Measurements from ENCODE around the gene HDAC9.

Gene HDAC9

GRCh38 chr7:18803923-18804322, 308.4 kb downstream of the HDAC9 start:
- Histone ChIP-seq H3K27me3 (ENCODE audit: control insufficient read depth in 1 of 2, insufficient read depth in 1 of 2, low read length in 2 of 2) (no peaks in the 10 kb centered on the region), H2BK12ac (ENCODE audit: low read length in 2 of 2) (no peak overlapping the region), H3K27ac (ENCODE audit: low read length, poor library complexity, severe bottlenecking) (no peak overlapping the region), H3K4me3 (ENCODE audit: insufficient read depth in 1 of 2, low read depth in 1 of 2, low read length in 2 of 2) (no peak overlapping the region), H2BK5ac (ENCODE audit: low read depth, low read length, poor library complexity, severe bottlenecking) (no peak overlapping the region), H4K91ac (ENCODE audit: low read length) (no peak overlapping the region), H3K79me1 (replicated peaks; ENCODE audit: low read length, poor library complexity, severe bottlenecking) (no peaks in the 10 kb centered on the region), H3K23ac (ENCODE audit: low read length in 2 of 2) (no peak overlapping the region), H2BK15ac (ENCODE audit: low read depth, poor library complexity, severe bottlenecking) (no peak overlapping the region), H2AK5ac (ENCODE audit: low read length, severe bottlenecking) (no peak overlapping the region), H3K4me2 (ENCODE audit: low read length, poor library complexity, severe bottlenecking) (no peak overlapping the region), H3K4ac (ENCODE audit: low read depth in 1 of 2, low read length in 2 of 2) (no peak overlapping the region), H2BK120ac (ENCODE audit: low read depth, low read length) (no peak overlapping the region), H3K9ac (ENCODE audit: low read length) (no peak overlapping the region), H3K36me3 (ENCODE audit: control insufficient read depth in 1 of 2, insufficient read depth in 2 of 2, low read depth in 1 of 2, low read length in 2 of 2) (no peaks in the 10 kb centered on the region), H3K4me1 (ENCODE audit: control insufficient read depth, insufficient read depth, low read depth, low read length) (no peaks in the 10 kb centered on the region), H4K8ac (ENCODE audit: low read length) (no peak overlapping the region), H3K14ac (ENCODE audit: low read length in 2 of 2) (no peak overlapping the region), H2AFZ (ENCODE audit: low read depth, low read length) (no peak overlapping the region), H3K18ac (ENCODE audit: low read depth in 1 of 2, low read length in 2 of 2) (no peak overlapping the region), H3K9me3 (ENCODE audit: control insufficient read depth, low read length) (no peaks in the 10 kb centered on the region)
- WGBS = no CpG with 5 or more reads among the region's 1 CpG
- DNase-seq = no peak

GRCh38 chr7:18806177-18806576, 310.6 kb downstream of the HDAC9 start:
- DNase-seq = no peak
- Histone ChIP-seq H2AFZ (ENCODE audit: low read depth, low read length) (no peak overlapping the region), H3K18ac (ENCODE audit: low read depth in 1 of 2, low read length in 2 of 2) (no peak overlapping the region), H2BK12ac (ENCODE audit: low read length in 2 of 2) (no peak overlapping the region), H2AK5ac (ENCODE audit: low read length, severe bottlenecking) (no peak overlapping the region), H3K27me3 (ENCODE audit: control insufficient read depth in 1 of 2, insufficient read depth in 1 of 2, low read length in 2 of 2) (no peaks in the 10 kb centered on the region), H3K4me3 (ENCODE audit: insufficient read depth in 1 of 2, low read depth in 1 of 2, low read length in 2 of 2) (no peak overlapping the region), H3K4me1 (ENCODE audit: control insufficient read depth, insufficient read depth, low read depth, low read length) (no peaks in the 10 kb centered on the region), H3K14ac (ENCODE audit: low read length in 2 of 2) (no peak overlapping the region), H3K36me3 (ENCODE audit: control insufficient read depth in 1 of 2, insufficient read depth in 2 of 2, low read depth in 1 of 2, low read length in 2 of 2) (no peaks in the 10 kb centered on the region), H4K8ac (ENCODE audit: low read length) (no peak overlapping the region), H3K23ac (ENCODE audit: low read length in 2 of 2) (no peak overlapping the region), H3K4ac (ENCODE audit: low read depth in 1 of 2, low read length in 2 of 2) (no peak overlapping the region), H2BK5ac (ENCODE audit: low read depth, low read length, poor library complexity, severe bottlenecking) (no peak overlapping the region), H2BK15ac (ENCODE audit: low read depth, poor library complexity, severe bottlenecking) (no peak overlapping the region), H3K4me2 (ENCODE audit: low read length, poor library complexity, severe bottlenecking) (no peak overlapping the region), H2BK120ac (ENCODE audit: low read depth, low read length) (no peak overlapping the region), H3K27ac (ENCODE audit: low read length, poor library complexity, severe bottlenecking) (no peak overlapping the region), H4K91ac (ENCODE audit: low read length) (no peak overlapping the region), H3K9me3 (ENCODE audit: control insufficient read depth, low read length) (no peaks in the 10 kb centered on the region), H3K9ac (ENCODE audit: low read length) (no peak overlapping the region), H3K79me1 (replicated peaks; ENCODE audit: low read length, poor library complexity, severe bottlenecking) (no peaks in the 10 kb centered on the region)
- 85% methylated on average over 1 of the region's 2 CpGs for WGBS

GRCh38 chr7:18808026-18808425, 312.5 kb downstream of the HDAC9 start:
- Histone ChIP-seq H2BK5ac (ENCODE audit: low read depth, low read length, poor library complexity, severe bottlenecking) (no peak overlapping the region), H4K91ac (ENCODE audit: low read length) (no peak overlapping the region), H2BK12ac (ENCODE audit: low read length in 2 of 2) (no peak overlapping the region), H3K18ac (ENCODE audit: low read depth in 1 of 2, low read length in 2 of 2) (no peak overlapping the region), H3K9ac (ENCODE audit: low read length) (no peak overlapping the region), H3K4me3 (ENCODE audit: insufficient read depth in 1 of 2, low read depth in 1 of 2, low read length in 2 of 2) (no peak overlapping the region), H3K14ac (ENCODE audit: low read length in 2 of 2) (no peak overlapping the region), H3K4me2 (ENCODE audit: low read length, poor library complexity, severe bottlenecking) (no peak overlapping the region), H3K36me3 (ENCODE audit: control insufficient read depth in 1 of 2, insufficient read depth in 2 of 2, low read depth in 1 of 2, low read length in 2 of 2) (no peaks in the 10 kb centered on the region), H3K27ac (ENCODE audit: low read length, poor library complexity, severe bottlenecking) (no peak overlapping the region), H4K8ac (ENCODE audit: low read length) (no peak overlapping the region), H3K23ac (ENCODE audit: low read length in 2 of 2) (peak overlapping the region in 1 of 2 experiments; percentile 72), H3K79me1 (replicated peaks; ENCODE audit: low read length, poor library complexity, severe bottlenecking) (no peaks in the 10 kb centered on the region), H3K4me1 (ENCODE audit: control insufficient read depth, insufficient read depth, low read depth, low read length) (no peaks in the 10 kb centered on the region), H3K4ac (ENCODE audit: low read depth in 1 of 2, low read length in 2 of 2) (no peak overlapping the region), H2AK5ac (ENCODE audit: low read length, severe bottlenecking) (no peak overlapping the region), H2BK120ac (ENCODE audit: low read depth, low read length) (no peak overlapping the region), H3K27me3 (ENCODE audit: control insufficient read depth in 1 of 2, insufficient read depth in 1 of 2, low read length in 2 of 2) (no peaks in the 10 kb centered on the region), H3K9me3 (ENCODE audit: control insufficient read depth, low read length) (peaks cover 6% of the 10 kb centered on the region), H2AFZ (ENCODE audit: low read depth, low read length) (no peak overlapping the region), H2BK15ac (ENCODE audit: low read depth, poor library complexity, severe bottlenecking) (no peak overlapping the region)
- DNase-seq = no peak
- 100% methylated on average over 1 of the region's 3 CpGs for WGBS

- no peak overlapping the region for H2BK120ac ChIP-seq (ENCODE audit: low read depth, low read length)
- H3K4me2 ChIP-seq (ENCODE audit: low read length, poor library complexity, severe bottlenecking) = no peak overlapping the region
- WGBS = 91% methylated on average over 3 of the region's 3 CpGs
- H2BK5ac ChIP-seq (ENCODE audit: low read depth, low read length, poor library complexity, severe bottlenecking) = no peak overlapping the region
- no peak overlapping the region for H3K18ac ChIP-seq (ENCODE audit: low read depth in 1 of 2, low read length in 2 of 2)
- no peak overlapping the region for H3K4me3 ChIP-seq (ENCODE audit: insufficient read depth in 1 of 2, low read depth in 1 of 2, low read length in 2 of 2)
- DNase-seq = no peak
- peaks cover 6% of the 10 kb centered on the region for H3K9me3 ChIP-seq (ENCODE audit: control insufficient read depth, low read length)
- no peak overlapping the region for H3K23ac ChIP-seq (ENCODE audit: low read length in 2 of 2)
- H3K14ac ChIP-seq (ENCODE audit: low read length in 2 of 2) = no peak overlapping the region
- no peak overlapping the region for H4K8ac ChIP-seq (ENCODE audit: low read length)
- no peaks in the 10 kb centered on the region for H3K36me3 ChIP-seq (ENCODE audit: control insufficient read depth in 1 of 2, insufficient read depth in 2 of 2, low read depth in 1 of 2, low read length in 2 of 2)
- no peak overlapping the region for H2BK12ac ChIP-seq (ENCODE audit: low read length in 2 of 2)
- H3K4me1 ChIP-seq (ENCODE audit: control insufficient read depth, insufficient read depth, low read depth, low read length) = no peaks in the 10 kb centered on the region
- no peaks in the 10 kb centered on the region for H3K79me1 ChIP-seq (replicated peaks; ENCODE audit: low read length, poor library complexity, severe bottlenecking)
- H4K91ac ChIP-seq (ENCODE audit: low read length) = no peak overlapping the region
- H3K9ac ChIP-seq (ENCODE audit: low read length) = no peak overlapping the region
- no peaks in the 10 kb centered on the region for H3K27me3 ChIP-seq (ENCODE audit: control insufficient read depth in 1 of 2, insufficient read depth in 1 of 2, low read length in 2 of 2)
- no peak overlapping the region for H2AK5ac ChIP-seq (ENCODE audit: low read length, severe bottlenecking)
- H3K27ac ChIP-seq (ENCODE audit: low read length, poor library complexity, severe bottlenecking) = no peak overlapping the region
- no peak overlapping the region for H2AFZ ChIP-seq (ENCODE audit: low read depth, low read length)
- H2BK15ac ChIP-seq (ENCODE audit: low read depth, poor library complexity, severe bottlenecking) = no peak overlapping the region
- no peak overlapping the region for H3K4ac ChIP-seq (ENCODE audit: low read depth in 1 of 2, low read length in 2 of 2)
These were observed 319.9 kb downstream of the HDAC9 start for GRCh38 chr7:18815261-18815960.
